ENCODE results near the gene CR1.
"Not testable (repeated sequence)": the region's sequence is repeated elsewhere in the genome, so short reads cannot be mapped to it uniquely, and the experiment has no call there.

The CR1 gene

GRCh38 chr1:207495801-207496792 is at the start of gene CR1:
CR1 (plus strand) TSS chr1:207496157; CDS start chr1:207496268, 111 bp downstream.
- peak; percentile 2 to 24 for DNase-seq

- no peak for DNase-seq
These were observed 42.3 kb upstream of the CR1 start for GRCh38 chr1:207453710-207454045.

- DNase-seq = peak; percentile 41 to 50
These were observed 41.7 kb upstream of the CR1 start, which contains the start of gene CR2 for GRCh38 chr1:207454046-207454964. CR2 (plus strand) TSS chr1:207454328; CDS start chr1:207454419, 91 bp downstream.

- no peak for DNase-seq
These were observed 40.7 kb upstream of the CR1 start for GRCh38 chr1:207455183-207455754.

- DNase-seq = no peak
These were observed 37.5 kb upstream of the CR1 start for GRCh38 chr1:207458414-207458813.

GRCh38 chr1:207459008-207459407 is 36.9 kb upstream of the CR1 start:
- no peak for DNase-seq

- no peak for DNase-seq
These were observed 34.3 kb upstream of the CR1 start for GRCh38 chr1:207461649-207462048.

- DNase-seq = no peak
These were observed 33.4 kb upstream of the CR1 start for GRCh38 chr1:207462535-207462934.

GRCh38 chr1:207463021-207463420 is 32.9 kb upstream of the CR1 start:
- no peak for DNase-seq

GRCh38 chr1:207463571-207463970 is 32.4 kb upstream of the CR1 start:
- no peak for DNase-seq

- peak in 1 of 2 experiments; percentile 13 for DNase-seq
These were observed 25.0 kb upstream of the CR1 start for GRCh38 chr1:207470927-207471326.

- DNase-seq = no peak
These were observed 21.7 kb upstream of the CR1 start for GRCh38 chr1:207474210-207474609.

GRCh38 chr1:207486198-207486597 is 9.8 kb upstream of the CR1 start:
- no peak for DNase-seq

GRCh38 chr1:207487636-207488035 is 8.3 kb upstream of the CR1 start:
- DNase-seq = no peak

- no peak for DNase-seq
These were observed 2.7 kb upstream of the CR1 start for GRCh38 chr1:207493212-207493611.

GRCh38 chr1:207494171-207494570 is 1.8 kb upstream of the CR1 start:
- DNase-seq = no peak

- not testable (repeated sequence) for DNase-seq
These were observed 676 bp upstream of the CR1 start for GRCh38 chr1:207495281-207495680.

GRCh38 chr1:207497941-207498340 is 2.0 kb downstream of the CR1 start:
- DNase-seq = no peak

GRCh38 chr1:207499573-207499972 is 3.6 kb downstream of the CR1 start:
- DNase-seq = peak; percentile 54 to 57

- no peak for DNase-seq
These were observed 4.3 kb downstream of the CR1 start for GRCh38 chr1:207500306-207500705.

GRCh38 chr1:207501071-207501470 is 5.1 kb downstream of the CR1 start:
- DNase-seq = no peak

- no peak for DNase-seq
These were observed 6.8 kb downstream of the CR1 start for GRCh38 chr1:207502726-207503125.

GRCh38 chr1:207503950-207504349 is 8.0 kb downstream of the CR1 start:
- DNase-seq = no peak
